ENCODE measurements around the gene TTC33.
"Not testable (repeated sequence)": the region's sequence is repeated elsewhere in the genome, so short reads cannot be mapped to it uniquely, and the experiment has no call there.

Gene TTC33

DNA sequence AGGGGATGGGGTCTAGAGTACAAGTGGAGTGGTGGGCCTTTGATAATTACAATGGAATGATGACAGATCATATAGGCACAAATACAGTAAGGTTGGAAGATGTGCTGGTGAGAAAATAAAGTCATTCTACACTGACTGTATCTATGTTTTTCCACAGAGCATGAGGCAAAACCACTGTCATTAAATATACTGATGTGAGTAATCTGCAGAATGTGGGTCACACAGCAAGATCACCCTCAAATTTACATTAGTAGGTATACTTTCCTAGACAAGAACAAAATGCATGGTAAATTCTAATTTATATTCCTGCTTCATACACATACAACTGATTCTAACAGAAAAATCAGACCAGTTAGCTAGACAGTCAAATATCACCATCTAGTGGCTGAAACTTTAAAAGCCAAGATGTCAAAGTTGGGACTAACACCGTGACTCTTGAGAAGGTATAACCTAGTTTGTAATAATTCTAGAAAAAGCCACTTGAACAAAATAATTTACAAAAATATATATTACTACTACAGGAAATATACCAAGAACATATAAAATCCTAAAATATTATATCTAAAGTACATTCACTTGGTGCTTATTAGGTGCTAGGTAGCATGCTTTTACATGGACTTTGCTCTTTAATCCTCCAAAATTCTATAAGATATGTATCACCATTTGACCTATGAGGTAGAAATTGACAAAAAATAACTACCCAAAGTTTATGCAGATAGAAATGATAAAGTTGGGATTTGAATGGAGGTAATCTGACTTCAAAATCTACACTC lies 19.5 kb downstream of the TTC33 start:
- Histone ChIP-seq H3K27me3 (ENCODE audit: control insufficient read depth, insufficient read depth, low read length) (no peaks in the 10 kb centered on the region), H3K9me3 (ENCODE audit: control insufficient read depth, insufficient read depth, low read length) (no peaks in the 10 kb centered on the region), H3K36me3 (ENCODE audit: control insufficient read depth, insufficient read depth, low read length) (no peaks in the 10 kb centered on the region), H3K9ac (ENCODE audit: low read depth, low read length) (no peak overlapping the region), H3K4me3 (ENCODE audit: low read depth, low read length) (no peak overlapping the region), H3K4me1 (ENCODE audit: control insufficient read depth, insufficient read depth, low read length) (no peaks in the 10 kb centered on the region)

- Histone ChIP-seq H3K4me3 (ENCODE audit: low read depth, low read length) (no peak overlapping the region), H3K36me3 (ENCODE audit: control insufficient read depth, insufficient read depth, low read length) (no peaks in the 10 kb centered on the region)
Measured at GRCh38 chr5:40735609-40736008, 20.2 kb downstream of the TTC33 start.

DNA sequence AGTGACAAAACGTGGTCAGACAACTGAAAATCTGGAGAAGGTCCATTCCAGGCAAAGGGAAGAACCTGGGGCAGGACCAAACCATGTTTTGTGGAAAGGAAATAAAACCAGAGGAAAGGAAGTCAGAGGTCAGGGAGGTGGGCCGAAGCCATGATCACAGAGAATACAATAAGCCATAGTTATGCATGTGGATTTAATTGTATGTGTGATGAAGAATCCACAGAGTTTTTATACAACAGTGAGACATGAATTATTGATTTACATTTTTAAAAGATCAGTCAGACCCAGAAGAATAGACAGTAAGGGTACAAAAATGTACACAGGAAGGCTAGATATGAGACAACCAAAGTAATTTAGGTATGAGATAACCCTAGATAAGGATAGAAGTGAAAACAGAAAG lies 20.8 kb downstream of the TTC33 start:
- no peak overlapping the region for H3K4me3 ChIP-seq (ENCODE audit: low read depth, low read length)
- no peak overlapping the region for H3K9ac ChIP-seq (ENCODE audit: low read depth, low read length)
- no peaks in the 10 kb centered on the region for H3K27me3 ChIP-seq (ENCODE audit: control insufficient read depth, insufficient read depth, low read length)
- H3K4me1 ChIP-seq (ENCODE audit: control insufficient read depth, insufficient read depth, low read length), result no peaks in the 10 kb centered on the region
- no peaks in the 10 kb centered on the region for H3K36me3 ChIP-seq (ENCODE audit: control insufficient read depth, insufficient read depth, low read length)
- H3K9me3 ChIP-seq (ENCODE audit: control insufficient read depth, insufficient read depth, low read length), result no peaks in the 10 kb centered on the region

More at GRCh38 chr5:40735609-40736008, 20.2 kb downstream of the TTC33 start:
- H3K4me1 ChIP-seq (ENCODE audit: control insufficient read depth, insufficient read depth, low read length), result no peaks in the 10 kb centered on the region
- H3K9ac ChIP-seq (ENCODE audit: low read depth, low read length), result no peak overlapping the region
- H3K9me3 ChIP-seq (ENCODE audit: control insufficient read depth, insufficient read depth, low read length), result no peaks in the 10 kb centered on the region
- no peaks in the 10 kb centered on the region for H3K27me3 ChIP-seq (ENCODE audit: control insufficient read depth, insufficient read depth, low read length)

DNA sequence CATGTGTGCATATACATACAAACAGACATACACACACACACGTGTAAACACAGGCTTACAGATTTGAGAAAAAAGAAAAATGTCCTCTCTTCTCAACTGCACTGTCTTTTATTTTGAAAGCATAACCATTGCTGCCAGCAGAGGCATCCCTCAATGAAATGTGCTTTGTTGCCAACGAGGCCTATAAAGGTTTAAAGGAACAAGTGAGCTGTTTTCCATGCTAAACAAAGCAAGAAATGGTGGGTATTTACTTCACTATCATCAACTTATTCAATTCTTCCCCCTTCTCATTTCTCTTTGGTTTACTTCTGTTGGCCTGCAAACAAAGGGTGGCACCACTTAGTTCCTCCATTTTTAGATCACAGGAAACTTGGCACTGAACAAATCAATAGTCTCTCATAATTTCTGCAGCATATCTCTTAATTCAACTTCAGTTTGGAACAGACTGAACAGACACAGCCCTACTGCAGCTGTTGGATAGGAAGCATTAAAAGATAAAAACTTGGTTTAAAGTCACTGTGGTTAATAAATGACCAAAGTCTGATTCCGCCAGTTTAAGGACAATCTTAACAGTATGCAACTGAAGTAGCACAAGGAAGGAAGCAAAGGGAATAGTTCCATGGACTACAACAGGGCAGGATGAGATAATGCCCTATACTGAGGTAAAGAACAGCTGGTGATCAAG lies 21.7 kb downstream of the TTC33 start:
- H3K36me3 ChIP-seq (ENCODE audit: control insufficient read depth, insufficient read depth, low read length), result no peaks in the 10 kb centered on the region

DNA sequence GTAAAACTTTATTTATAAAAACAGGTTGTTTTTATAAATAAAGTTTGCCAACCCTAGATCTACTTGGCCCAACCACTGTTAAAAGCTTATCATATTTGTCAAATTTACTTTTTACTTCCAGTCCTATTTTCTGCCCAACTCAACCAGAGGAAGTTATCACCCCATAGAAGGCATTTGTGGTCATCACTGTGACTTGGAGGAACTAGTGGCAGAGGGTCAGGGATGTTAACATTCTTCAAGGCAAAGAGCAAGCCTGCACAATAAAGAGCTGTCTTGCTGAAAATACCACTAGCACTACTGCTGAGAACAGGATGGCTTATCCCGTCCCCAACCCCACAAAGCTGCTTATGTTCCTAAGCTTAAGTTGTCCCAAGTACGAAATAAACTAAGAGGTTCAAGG lies 22.3 kb downstream of the TTC33 start:
- H3K9me3 ChIP-seq (ENCODE audit: control insufficient read depth, insufficient read depth, low read length), result no peaks in the 10 kb centered on the region
- H3K4me1 ChIP-seq (ENCODE audit: control insufficient read depth, insufficient read depth, low read length), result no peaks in the 10 kb centered on the region
- no peaks in the 10 kb centered on the region for H3K27me3 ChIP-seq (ENCODE audit: control insufficient read depth, insufficient read depth, low read length)
- no peaks in the 10 kb centered on the region for H3K36me3 ChIP-seq (ENCODE audit: control insufficient read depth, insufficient read depth, low read length)
- H3K4me3 ChIP-seq (ENCODE audit: low read depth, low read length), result no peak overlapping the region
- no peak overlapping the region for H3K9ac ChIP-seq (ENCODE audit: low read depth, low read length)

More for the DNA sequence above, 21.7 kb downstream of the TTC33 start:
- Histone ChIP-seq H3K4me3 (ENCODE audit: low read depth, low read length) (no peak overlapping the region), H3K9me3 (ENCODE audit: control insufficient read depth, insufficient read depth, low read length) (no peaks in the 10 kb centered on the region), H3K4me1 (ENCODE audit: control insufficient read depth, insufficient read depth, low read length) (no peaks in the 10 kb centered on the region), H3K9ac (ENCODE audit: low read depth, low read length) (no peak overlapping the region), H3K27me3 (ENCODE audit: control insufficient read depth, insufficient read depth, low read length) (no peaks in the 10 kb centered on the region)

DNA sequence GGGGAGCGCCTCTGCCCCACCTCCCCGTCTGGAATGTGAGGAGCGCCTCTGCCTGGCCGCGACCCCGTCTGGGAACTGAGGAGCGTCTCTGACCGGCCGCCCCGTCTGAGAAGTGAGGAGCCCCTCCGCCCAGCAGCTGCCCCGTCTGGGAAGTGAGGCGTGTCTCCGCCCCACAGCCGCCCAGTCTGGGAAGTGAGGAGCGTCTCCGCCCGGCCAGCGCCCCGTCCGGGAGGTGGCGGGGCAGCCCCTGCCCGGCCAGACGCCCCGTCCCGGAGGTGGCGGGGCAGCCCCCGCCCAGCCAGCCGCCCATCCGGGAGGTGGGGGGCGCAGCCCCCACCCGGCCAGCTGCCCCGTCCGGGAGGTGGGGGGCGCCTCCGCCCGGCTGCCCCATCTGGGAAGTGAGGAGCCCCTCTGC lies 33.3 kb downstream of the TTC33 start:
- H3K36me3 ChIP-seq (ENCODE audit: control insufficient read depth, insufficient read depth, low read length); H3K4me1 ChIP-seq (ENCODE audit: control insufficient read depth, insufficient read depth, low read length); H3K9ac ChIP-seq (ENCODE audit: low read depth, low read length); H3K4me3 ChIP-seq (ENCODE audit: low read depth, low read length); H3K9me3 ChIP-seq (ENCODE audit: control insufficient read depth, insufficient read depth, low read length); H3K27me3 ChIP-seq (ENCODE audit: control insufficient read depth, insufficient read depth, low read length): not testable (repeated sequence)

- no peaks in the 10 kb centered on the region for H3K4me1 ChIP-seq (ENCODE audit: control insufficient read depth, insufficient read depth, low read length)
- no peaks in the 10 kb centered on the region for H3K27me3 ChIP-seq (ENCODE audit: control insufficient read depth, insufficient read depth, low read length)
- H3K9ac ChIP-seq (ENCODE audit: low read depth, low read length), result no peak overlapping the region
- H3K9me3 ChIP-seq (ENCODE audit: control insufficient read depth, insufficient read depth, low read length), result peaks cover 2% of the 10 kb centered on the region
- no peak overlapping the region for H3K4me3 ChIP-seq (ENCODE audit: low read depth, low read length)
- no peaks in the 10 kb centered on the region for H3K36me3 ChIP-seq (ENCODE audit: control insufficient read depth, insufficient read depth, low read length)
Measured at GRCh38 chr5:40720069-40720468, 35.7 kb downstream of the TTC33 start.

DNA sequence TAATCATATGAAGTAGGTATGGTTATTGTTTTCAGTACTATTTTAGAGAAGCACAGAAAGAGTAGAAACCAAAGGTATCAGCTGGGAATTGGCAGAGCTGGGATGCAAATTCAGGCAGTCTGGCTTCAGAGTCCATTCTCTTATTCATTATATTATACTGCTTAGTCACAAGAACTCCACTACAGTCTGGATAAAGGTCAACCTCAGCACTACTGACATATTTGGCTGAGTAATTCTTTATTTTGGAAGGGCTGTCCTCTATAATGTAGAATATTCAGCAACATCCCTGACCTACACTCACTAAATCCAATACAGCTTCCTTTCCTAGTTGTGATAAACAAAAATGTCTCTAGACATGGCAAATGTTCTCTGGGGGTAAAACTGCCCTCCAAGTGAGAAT lies 38.5 kb downstream of the TTC33 start:
- Histone ChIP-seq H3K36me3 (ENCODE audit: control insufficient read depth, insufficient read depth, low read length) (no peaks in the 10 kb centered on the region), H3K9me3 (ENCODE audit: control insufficient read depth, insufficient read depth, low read length) (peaks cover 2% of the 10 kb centered on the region), H3K27me3 (ENCODE audit: control insufficient read depth, insufficient read depth, low read length) (no peaks in the 10 kb centered on the region), H3K4me3 (ENCODE audit: low read depth, low read length) (no peak overlapping the region), H3K4me1 (ENCODE audit: control insufficient read depth, insufficient read depth, low read length) (no peaks in the 10 kb centered on the region), H3K9ac (ENCODE audit: low read depth, low read length) (no peak overlapping the region)

- H3K36me3 ChIP-seq (ENCODE audit: control insufficient read depth, insufficient read depth, low read length), result no peaks in the 10 kb centered on the region
- H3K4me1 ChIP-seq (ENCODE audit: control insufficient read depth, insufficient read depth, low read length), result no peaks in the 10 kb centered on the region
- no peaks in the 10 kb centered on the region for H3K27me3 ChIP-seq (ENCODE audit: control insufficient read depth, insufficient read depth, low read length)
- no peak overlapping the region for H3K4me3 ChIP-seq (ENCODE audit: low read depth, low read length)
- peaks cover 2% of the 10 kb centered on the region for H3K9me3 ChIP-seq (ENCODE audit: control insufficient read depth, insufficient read depth, low read length)
- no peak overlapping the region for H3K9ac ChIP-seq (ENCODE audit: low read depth, low read length)
Measured at GRCh38 chr5:40716590-40716989, 39.2 kb downstream of the TTC33 start.

GRCh38 chr5:40716000-40716399 lies 39.8 kb downstream of the TTC33 start:
- H3K36me3 ChIP-seq (ENCODE audit: control insufficient read depth, insufficient read depth, low read length), result no peaks in the 10 kb centered on the region
- H3K27me3 ChIP-seq (ENCODE audit: control insufficient read depth, insufficient read depth, low read length), result no peaks in the 10 kb centered on the region

GRCh38 chr5:40714001-40714400 lies 41.8 kb downstream of the TTC33 start:
- Histone ChIP-seq H3K27me3 (ENCODE audit: control insufficient read depth, insufficient read depth, low read length) (no peaks in the 10 kb centered on the region), H3K9ac (ENCODE audit: low read depth, low read length) (no peak overlapping the region), H3K4me1 (ENCODE audit: control insufficient read depth, insufficient read depth, low read length) (no peaks in the 10 kb centered on the region), H3K36me3 (ENCODE audit: control insufficient read depth, insufficient read depth, low read length) (no peaks in the 10 kb centered on the region), H3K4me3 (ENCODE audit: low read depth, low read length) (no peak overlapping the region), H3K9me3 (ENCODE audit: control insufficient read depth, insufficient read depth, low read length) (no peaks in the 10 kb centered on the region)

More at GRCh38 chr5:40716000-40716399, 39.8 kb downstream of the TTC33 start:
- H3K9ac ChIP-seq (ENCODE audit: low read depth, low read length), result no peak overlapping the region
- no peaks in the 10 kb centered on the region for H3K4me1 ChIP-seq (ENCODE audit: control insufficient read depth, insufficient read depth, low read length)
- peaks cover 1% of the 10 kb centered on the region for H3K9me3 ChIP-seq (ENCODE audit: control insufficient read depth, insufficient read depth, low read length)
- no peak overlapping the region for H3K4me3 ChIP-seq (ENCODE audit: low read depth, low read length)

DNA sequence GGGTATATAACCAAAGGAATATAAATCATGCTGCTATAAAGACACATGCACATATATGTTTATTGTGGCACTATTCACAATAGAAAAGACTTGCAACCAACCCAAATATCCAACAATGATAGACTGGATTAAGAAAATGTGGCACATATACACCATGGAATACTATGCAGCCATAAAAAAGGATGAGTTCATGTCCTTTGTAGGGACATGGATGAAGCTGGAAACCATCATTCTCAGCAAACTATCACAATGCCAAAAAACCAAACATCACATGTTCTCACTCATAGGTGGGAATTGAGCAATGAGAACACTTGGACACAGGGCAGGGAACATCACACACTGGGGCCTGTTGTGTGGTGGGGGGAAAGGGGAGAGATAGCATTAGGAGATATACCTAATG lies 45.2 kb downstream of the TTC33 start:
- H3K9me3 ChIP-seq (ENCODE audit: control insufficient read depth, insufficient read depth, low read length); H3K4me3 ChIP-seq (ENCODE audit: low read depth, low read length); H3K27me3 ChIP-seq (ENCODE audit: control insufficient read depth, insufficient read depth, low read length); H3K36me3 ChIP-seq (ENCODE audit: control insufficient read depth, insufficient read depth, low read length); H3K9ac ChIP-seq (ENCODE audit: low read depth, low read length); H3K4me1 ChIP-seq (ENCODE audit: control insufficient read depth, insufficient read depth, low read length): not testable (repeated sequence)
